GM18951 (cell line): ENCODE data around the gene DPP7.
"Not testable (repeated sequence)": the region's sequence is repeated elsewhere in the genome, so short reads cannot be mapped to it uniquely, and the experiment has no call there.

Source experiments
- POLR2A ChIP-seq: IDR thresholded peaks from 4 replicates; pipeline ENCODE4 v1.6.1; 2011; ENCODE audit warnings: mild to moderate bottlenecking; ENCODE audit not compliant: insufficient read length, insufficient read depth; ENCODE audit errors: extremely low read depth
- in situ Hi-C: fragments of 300-500 bp; cut with MboI; formaldehyde crosslinking; loops from one replicate; pipeline ENCODE4 v1.12.0; 2022; ENCODE audit warnings: low sequenced_read_pairs, mixed read lengths, inconsistent platforms; ENCODE audit not compliant: unreplicated experiment

DPP7 gene

GRCh38 chr9:137068539-137069507, 45.7 kb downstream of the DPP7 start:
- TF ChIP-seq POLR2A: no peak
- in situ Hi-C loops: no loop called here

- in situ Hi-C loops: no loop called here
- no peak for TF ChIP-seq POLR2A
These were observed 46.5 kb downstream of the DPP7 start for GRCh38 chr9:137067860-137068538.

GRCh38 chr9:137066096-137066861, 48.3 kb downstream of the DPP7 start:
- in situ Hi-C loops: no loop called here
- TF ChIP-seq POLR2A: no peak

GRCh38 chr9:137065336-137065967, 49.1 kb downstream of the DPP7 start:
- TF ChIP-seq POLR2A: no peak
- in situ Hi-C loops: no loop called here

- in situ Hi-C loops: no loop called here
- TF ChIP-seq POLR2A: no peak
These were observed 49.7 kb downstream of the DPP7 start for GRCh38 chr9:137064880-137065164.

- in situ Hi-C loops: no loop called here
- no peak for TF ChIP-seq POLR2A
These were observed 50.3 kb downstream of the DPP7 start for GRCh38 chr9:137064027-137064879.

- in situ Hi-C loops: no loop called here
- no peak for TF ChIP-seq POLR2A
These were observed 51.1 kb downstream of the DPP7 start for GRCh38 chr9:137063311-137064026.

GRCh38 chr9:137062798-137063197, 51.7 kb downstream of the DPP7 start:
- in situ Hi-C loops: not testable (repeated sequence)

GRCh38 chr9:137062384-137062783, 52.1 kb downstream of the DPP7 start:
- in situ Hi-C loops: no loop called here
- no peak for TF ChIP-seq POLR2A
